ENCODE data around the gene OTUB2. TPM values are rescaled to one million over a fixed set of nuclear protein-coding genes. Genes with fewer than 3 reads are reported as not detected.

OTUB2 gene
- total RNA-seq, 1 experiment from 2014 or later: 3.4 TPM

GRCh38 chr14:93991212-93991611, 34.9 kb upstream of the OTUB2 start:
- CTCF ChIA-PET: no interaction called here
- intact Hi-C loops (cut with micrococcal nuclease; ENCODE audit: unreplicated experiment): no loop called here
- TF ChIP-seq, protein P1, sequence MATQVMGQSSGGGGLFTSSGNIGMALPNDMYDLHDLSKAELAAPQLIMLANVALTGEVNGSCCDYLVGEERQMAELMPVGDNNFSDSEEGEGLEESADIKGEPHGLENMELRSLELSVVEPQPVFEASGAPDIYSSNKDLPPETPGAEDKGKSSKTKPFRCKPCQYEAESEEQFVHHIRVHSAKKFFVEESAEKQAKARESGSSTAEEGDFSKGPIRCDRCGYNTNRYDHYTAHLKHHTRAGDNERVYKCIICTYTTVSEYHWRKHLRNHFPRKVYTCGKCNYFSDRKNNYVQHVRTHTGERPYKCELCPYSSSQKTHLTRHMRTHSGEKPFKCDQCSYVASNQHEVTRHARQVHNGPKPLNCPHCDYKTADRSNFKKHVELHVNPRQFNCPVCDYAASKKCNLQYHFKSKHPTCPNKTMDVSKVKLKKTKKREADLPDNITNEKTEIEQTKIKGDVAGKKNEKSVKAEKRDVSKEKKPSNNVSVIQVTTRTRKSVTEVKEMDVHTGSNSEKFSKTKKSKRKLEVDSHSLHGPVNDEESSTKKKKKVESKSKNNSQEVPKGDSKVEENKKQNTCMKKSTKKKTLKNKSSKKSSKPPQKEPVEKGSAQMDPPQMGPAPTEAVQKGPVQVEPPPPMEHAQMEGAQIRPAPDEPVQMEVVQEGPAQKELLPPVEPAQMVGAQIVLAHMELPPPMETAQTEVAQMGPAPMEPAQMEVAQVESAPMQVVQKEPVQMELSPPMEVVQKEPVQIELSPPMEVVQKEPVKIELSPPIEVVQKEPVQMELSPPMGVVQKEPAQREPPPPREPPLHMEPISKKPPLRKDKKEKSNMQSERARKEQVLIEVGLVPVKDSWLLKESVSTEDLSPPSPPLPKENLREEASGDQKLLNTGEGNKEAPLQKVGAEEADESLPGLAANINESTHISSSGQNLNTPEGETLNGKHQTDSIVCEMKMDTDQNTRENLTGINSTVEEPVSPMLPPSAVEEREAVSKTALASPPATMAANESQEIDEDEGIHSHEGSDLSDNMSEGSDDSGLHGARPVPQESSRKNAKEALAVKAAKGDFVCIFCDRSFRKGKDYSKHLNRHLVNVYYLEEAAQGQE (IDR thresholded peaks at IDR 0.05; ENCODE audit: insufficient read depth in 1 of 2, low read depth in 2 of 2, low read length in 1 of 2): no peak
- TF ChIP-seq TCF7L2 (IDR thresholded peaks at IDR 0.05; ENCODE audit: low read depth, low read length) (no peak), POLR2AphosphoS5 (IDR thresholded peaks at IDR 0.05; ENCODE audit: low read depth, low read length) (no peak), SIN3A (IDR thresholded peaks at IDR 0.05; ENCODE audit: borderline replicate concordance, insufficient read depth, low read depth, low read length) (no peak)
- in situ Hi-C loops (cut with HindIII; ENCODE audit: low pct_unique_long_range_greater_than_20kb, low sequenced_read_pairs): no loop called here
- no peaks in the 10 kb centered on the region for H3K36me3 ChIP-seq (ENCODE audit: control insufficient read depth, insufficient read depth, low read length)
- no peak for DNase-seq (ENCODE audit: low read depth, low spot score)
- POLR2A ChIA-PET: no interaction called here
- ATAC-seq: no peak
- H3K27me3 ChIP-seq (ENCODE audit: control insufficient read depth, insufficient read depth, low read length): no peaks in the 10 kb centered on the region
- H3K4me3 ChIP-seq (ENCODE audit: low read depth in 2 of 2, low read length in 2 of 2): no peak overlapping the region
- no peak overlapping the region for H3K27ac ChIP-seq (ENCODE audit: low read length)
- no peaks in the 10 kb centered on the region; the same call in 1 of the 2 replicates for H3K4me1 ChIP-seq (ENCODE audit: control insufficient read depth, insufficient read depth, low read length)
- no TSS peak for BruUV-seq (replicated peaks)
- no peaks in the 10 kb centered on the region for H3K9me3 ChIP-seq (ENCODE audit: control insufficient read depth, insufficient read depth, low read depth, low read length)

GRCh38 chr14:93991649-93992048, 34.5 kb upstream of the OTUB2 start:
- H3K4me3 ChIP-seq (ENCODE audit: low read depth in 2 of 2, low read length in 2 of 2): no peak overlapping the region
- intact Hi-C loops (cut with micrococcal nuclease; ENCODE audit: unreplicated experiment) (no loop called here), in situ Hi-C loops (cut with HindIII; ENCODE audit: low pct_unique_long_range_greater_than_20kb, low sequenced_read_pairs) (no loop called here)
- H3K27me3 ChIP-seq (ENCODE audit: control insufficient read depth, insufficient read depth, low read length): no peaks in the 10 kb centered on the region
- TF ChIP-seq, protein P2, sequence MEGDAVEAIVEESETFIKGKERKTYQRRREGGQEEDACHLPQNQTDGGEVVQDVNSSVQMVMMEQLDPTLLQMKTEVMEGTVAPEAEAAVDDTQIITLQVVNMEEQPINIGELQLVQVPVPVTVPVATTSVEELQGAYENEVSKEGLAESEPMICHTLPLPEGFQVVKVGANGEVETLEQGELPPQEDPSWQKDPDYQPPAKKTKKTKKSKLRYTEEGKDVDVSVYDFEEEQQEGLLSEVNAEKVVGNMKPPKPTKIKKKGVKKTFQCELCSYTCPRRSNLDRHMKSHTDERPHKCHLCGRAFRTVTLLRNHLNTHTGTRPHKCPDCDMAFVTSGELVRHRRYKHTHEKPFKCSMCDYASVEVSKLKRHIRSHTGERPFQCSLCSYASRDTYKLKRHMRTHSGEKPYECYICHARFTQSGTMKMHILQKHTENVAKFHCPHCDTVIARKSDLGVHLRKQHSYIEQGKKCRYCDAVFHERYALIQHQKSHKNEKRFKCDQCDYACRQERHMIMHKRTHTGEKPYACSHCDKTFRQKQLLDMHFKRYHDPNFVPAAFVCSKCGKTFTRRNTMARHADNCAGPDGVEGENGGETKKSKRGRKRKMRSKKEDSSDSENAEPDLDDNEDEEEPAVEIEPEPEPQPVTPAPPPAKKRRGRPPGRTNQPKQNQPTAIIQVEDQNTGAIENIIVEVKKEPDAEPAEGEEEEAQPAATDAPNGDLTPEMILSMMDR (IDR thresholded peaks at IDR 0.05): no peak
- TF ChIP-seq TCF7L2 (IDR thresholded peaks at IDR 0.05; ENCODE audit: low read depth, low read length) (no peak), SIN3A (IDR thresholded peaks at IDR 0.05; ENCODE audit: borderline replicate concordance, insufficient read depth, low read depth, low read length) (no peak), POLR2AphosphoS5 (IDR thresholded peaks at IDR 0.05; ENCODE audit: low read depth, low read length) (no peak)
- TF ChIP-seq, protein P1 (IDR thresholded peaks at IDR 0.05; ENCODE audit: insufficient read depth in 1 of 2, low read depth in 2 of 2, low read length in 1 of 2): no peak
- no peaks in the 10 kb centered on the region; the same call in 1 of the 2 replicates for H3K4me1 ChIP-seq (ENCODE audit: control insufficient read depth, insufficient read depth, low read length)
- BruUV-seq (replicated peaks): no TSS peak
- ATAC-seq (no peak), DNase-seq (ENCODE audit: low read depth, low spot score) (no peak)
- POLR2A ChIA-PET: no interaction called here
- CTCF ChIA-PET: interaction anchor here (0.5 kb wide), 1 partner anchor 1318 kb away, joined by 4 read pairs; no protein-coding TSS in a partner anchor
- no peak overlapping the region for H3K27ac ChIP-seq (ENCODE audit: low read length)
- H3K36me3 ChIP-seq (ENCODE audit: control insufficient read depth, insufficient read depth, low read length): no peaks in the 10 kb centered on the region
- H3K9me3 ChIP-seq (ENCODE audit: control insufficient read depth, insufficient read depth, low read depth, low read length): no peaks in the 10 kb centered on the region
